Calu3 (cell line): ENCODE data around the gene MAD1L1. TPM values are rescaled to one million over a fixed set of nuclear protein-coding genes. Genes with fewer than 3 reads are reported as not detected.
"Not testable (repeated sequence)": the region's sequence is repeated elsewhere in the genome, so short reads cannot be mapped to it uniquely, and the experiment has no call there.

ENCODE experiments used
- BruUV-seq: library from RNA; stranded (reverse); fragments of 400-500 nt; replicated peaks from 2 replicates; lab custom pipeline; 2021; lab: Mats Ljungman, UMichigan
- CTCF ChIA-PET: fragments of 300-600 bp; sonication (Branson Sonifier 250); formaldehyde crosslinking; loops from one replicate; lab custom pipeline; 2022; ENCODE audit warnings: antibody characterized with exemption; lab: Charles Lee
- DNase-seq: peaks from one replicate; pipeline ENCODE4 v3.0.0; 2022
- H3K27ac Mint-ChIP-seq: one replicate; pipeline ENCODE4 v1.8.0; 2022; ENCODE audit warnings: mixed read lengths; ENCODE audit not compliant: unreplicated experiment
- H3K27me3 Mint-ChIP-seq: one replicate; pipeline ENCODE4 v1.8.0; 2022; ENCODE audit warnings: mixed read lengths; ENCODE audit not compliant: unreplicated experiment
- H3K36me3 Mint-ChIP-seq: one replicate; pipeline ENCODE4 v1.8.0; 2022; ENCODE audit warnings: mild to moderate bottlenecking, moderate library complexity, mixed read lengths; ENCODE audit not compliant: insufficient read depth, unreplicated experiment
- H3K4me1 Mint-ChIP-seq: one replicate; pipeline ENCODE4 v1.8.0; 2022; ENCODE audit warnings: mild to moderate bottlenecking, low read depth, mixed read lengths; ENCODE audit not compliant: unreplicated experiment
- H3K4me3 Mint-ChIP-seq: one replicate; pipeline ENCODE4 v1.8.0; 2022; ENCODE audit warnings: mild to moderate bottlenecking, low read depth, moderate library complexity, mixed read lengths; ENCODE audit not compliant: unreplicated experiment
- H3K9me3 Mint-ChIP-seq: one replicate; pipeline ENCODE4 v1.8.0; 2022; ENCODE audit warnings: low read depth, mixed read lengths; ENCODE audit not compliant: unreplicated experiment
- CTCF ChIP-seq: fragments of 200-600 bp; IDR thresholded peaks from one replicate; pipeline ENCODE4 v1.8.0; 2022; ENCODE audit warnings: antibody characterized with exemption; ENCODE audit not compliant: unreplicated experiment
- intact Hi-C: fragments of 100-400 bp; cut with micrococcal nuclease; formaldehyde crosslinking; loops from one replicate; pipeline ENCODE4 v1.10.0; 2022; ENCODE audit not compliant: unreplicated experiment
- total RNA-seq: library from RNA; stranded (reverse); gene quantifications from 2 replicates; pipeline ENCODE4 v1.2.3, GENCODE V29; 2022

The MAD1L1 gene
- total RNA-seq, 1 experiment from 2014 or later = 86.0 TPM

- TF ChIP-seq CTCF = no peak
- intact Hi-C loops = no loop called here
- Mint-ChIP-seq H3K9me3 (no peaks in the 10 kb centered on the region), H3K27ac (no peak overlapping the region), H3K4me1 (no peaks in the 10 kb centered on the region), H3K27me3 (no peaks in the 10 kb centered on the region), H3K4me3 (no peak overlapping the region), H3K36me3 (no peaks in the 10 kb centered on the region)
- CTCF ChIA-PET = no interaction called here
- DNase-seq = no peak
- BruUV-seq = no TSS peak
Measured at GRCh38 chr7:1977876-1978441, 254.8 kb downstream of the MAD1L1 start.

GRCh38 chr7:1977059-1977875 lies 255.5 kb downstream of the MAD1L1 start:
- no peaks in the 10 kb centered on the region for H3K36me3 Mint-ChIP-seq
- no peak overlapping the region for H3K27ac Mint-ChIP-seq
- H3K9me3 Mint-ChIP-seq = no peaks in the 10 kb centered on the region

DNA sequence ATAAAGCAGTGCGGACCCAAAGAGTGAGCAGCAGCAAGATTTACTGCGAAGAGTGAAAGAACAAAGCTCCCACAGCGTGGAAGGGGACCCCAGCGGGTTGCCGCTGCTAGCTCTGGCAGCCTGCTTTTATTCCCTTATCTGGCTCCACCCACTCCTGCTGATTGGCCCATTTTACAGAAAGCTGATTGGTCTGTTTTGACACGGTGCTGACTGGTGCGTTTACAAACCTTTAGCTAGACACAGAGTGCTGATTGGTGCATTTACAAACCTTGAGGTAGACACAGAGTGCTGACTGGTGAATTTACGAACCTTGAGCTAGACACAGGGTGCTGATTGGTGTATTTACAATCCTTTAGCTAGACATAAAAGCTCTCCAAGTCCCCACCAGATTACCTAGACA lies 256.2 kb downstream of the MAD1L1 start:
- DNase-seq, H3K36me3 Mint-ChIP-seq, H3K27ac Mint-ChIP-seq, CTCF ChIA-PET, H3K27me3 Mint-ChIP-seq, H3K9me3 Mint-ChIP-seq, BruUV-seq, H3K4me1 Mint-ChIP-seq, H3K4me3 Mint-ChIP-seq, intact Hi-C loops: not testable (repeated sequence)

More at GRCh38 chr7:1977059-1977875, 255.5 kb downstream of the MAD1L1 start:
- Mint-ChIP-seq H3K27me3 (no peaks in the 10 kb centered on the region), H3K4me3 (no peak overlapping the region), H3K4me1 (no peaks in the 10 kb centered on the region)
- TF ChIP-seq CTCF = no peak
- BruUV-seq = no TSS peak
- intact Hi-C loops = no loop called here
- CTCF ChIA-PET = no interaction called here
- no peak for DNase-seq

- Mint-ChIP-seq H3K4me3 (no peak overlapping the region), H3K9me3 (no peaks in the 10 kb centered on the region), H3K27me3 (no peaks in the 10 kb centered on the region), H3K27ac (no peak overlapping the region), H3K36me3 (no peaks in the 10 kb centered on the region), H3K4me1 (no peaks in the 10 kb centered on the region)
- intact Hi-C loops = no loop called here
- CTCF ChIA-PET = no interaction called here
- no peak for TF ChIP-seq CTCF
- DNase-seq = no peak
- no TSS peak for BruUV-seq
Measured at GRCh38 chr7:1975581-1975980, 257.2 kb downstream of the MAD1L1 start.

DNA sequence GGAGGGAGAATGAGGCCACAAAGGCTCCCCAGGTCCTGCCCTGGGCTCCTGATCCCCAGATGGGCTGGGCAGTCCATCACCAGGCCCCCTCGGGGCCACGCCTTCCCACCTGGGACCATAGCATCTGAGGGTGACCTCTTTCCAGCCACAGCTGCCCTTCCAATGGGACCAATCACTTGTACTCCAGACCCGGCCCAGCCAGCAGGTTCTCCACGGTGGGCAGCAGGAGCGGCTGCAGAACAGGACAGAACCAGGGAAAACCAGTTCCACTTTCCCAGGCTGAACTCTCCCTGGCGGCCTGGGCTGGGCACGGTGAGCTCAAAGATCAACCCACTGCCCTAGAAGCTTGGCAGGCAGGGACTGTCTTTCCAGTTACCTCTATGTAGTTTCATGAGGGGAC lies 257.6 kb downstream of the MAD1L1 start:
- H3K27me3 Mint-ChIP-seq = no peaks in the 10 kb centered on the region
- no TSS peak for BruUV-seq
- no peaks in the 10 kb centered on the region for H3K4me1 Mint-ChIP-seq
- DNase-seq = no peak
- H3K36me3 Mint-ChIP-seq = no peaks in the 10 kb centered on the region
- no peak overlapping the region for H3K27ac Mint-ChIP-seq
- CTCF ChIA-PET = no interaction called here
- no peak for TF ChIP-seq CTCF
- intact Hi-C loops = no loop called here
- H3K9me3 Mint-ChIP-seq = no peaks in the 10 kb centered on the region
- H3K4me3 Mint-ChIP-seq = no peak overlapping the region
